ENCODE data around the gene RAD50.

DNA sequence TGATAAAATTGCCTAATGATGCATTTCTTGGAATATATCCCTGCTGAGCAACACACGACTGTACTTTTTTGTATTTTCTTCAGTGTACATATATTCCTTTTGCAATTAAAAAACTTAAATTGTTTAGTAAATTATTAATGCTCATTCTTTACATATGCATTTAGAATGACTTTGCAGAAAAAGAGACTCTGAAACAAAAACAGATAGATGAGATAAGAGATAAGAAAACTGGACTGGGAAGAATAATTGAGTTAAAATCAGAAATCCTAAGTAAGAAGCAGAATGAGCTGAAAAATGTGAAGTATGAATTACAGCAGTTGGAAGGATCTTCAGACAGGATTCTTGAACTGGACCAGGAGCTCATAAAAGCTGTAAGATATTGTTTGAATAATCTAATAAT lies 32.7 kb downstream of the RAD50 start:
- TF ChIP-seq SIN3A (IDR thresholded peaks at IDR 0.05; ENCODE audit: borderline replicate concordance, insufficient read depth, low read length), result no peak
- no peak for TF ChIP-seq TAF1 (IDR thresholded peaks at IDR 0.05; ENCODE audit: borderline replicate concordance, insufficient read depth, low read length)
- no peak for TF ChIP-seq POLR2AphosphoS5 (IDR thresholded peaks at IDR 0.05; ENCODE audit: low read depth, low read length)
- TF ChIP-seq, protein P1, sequence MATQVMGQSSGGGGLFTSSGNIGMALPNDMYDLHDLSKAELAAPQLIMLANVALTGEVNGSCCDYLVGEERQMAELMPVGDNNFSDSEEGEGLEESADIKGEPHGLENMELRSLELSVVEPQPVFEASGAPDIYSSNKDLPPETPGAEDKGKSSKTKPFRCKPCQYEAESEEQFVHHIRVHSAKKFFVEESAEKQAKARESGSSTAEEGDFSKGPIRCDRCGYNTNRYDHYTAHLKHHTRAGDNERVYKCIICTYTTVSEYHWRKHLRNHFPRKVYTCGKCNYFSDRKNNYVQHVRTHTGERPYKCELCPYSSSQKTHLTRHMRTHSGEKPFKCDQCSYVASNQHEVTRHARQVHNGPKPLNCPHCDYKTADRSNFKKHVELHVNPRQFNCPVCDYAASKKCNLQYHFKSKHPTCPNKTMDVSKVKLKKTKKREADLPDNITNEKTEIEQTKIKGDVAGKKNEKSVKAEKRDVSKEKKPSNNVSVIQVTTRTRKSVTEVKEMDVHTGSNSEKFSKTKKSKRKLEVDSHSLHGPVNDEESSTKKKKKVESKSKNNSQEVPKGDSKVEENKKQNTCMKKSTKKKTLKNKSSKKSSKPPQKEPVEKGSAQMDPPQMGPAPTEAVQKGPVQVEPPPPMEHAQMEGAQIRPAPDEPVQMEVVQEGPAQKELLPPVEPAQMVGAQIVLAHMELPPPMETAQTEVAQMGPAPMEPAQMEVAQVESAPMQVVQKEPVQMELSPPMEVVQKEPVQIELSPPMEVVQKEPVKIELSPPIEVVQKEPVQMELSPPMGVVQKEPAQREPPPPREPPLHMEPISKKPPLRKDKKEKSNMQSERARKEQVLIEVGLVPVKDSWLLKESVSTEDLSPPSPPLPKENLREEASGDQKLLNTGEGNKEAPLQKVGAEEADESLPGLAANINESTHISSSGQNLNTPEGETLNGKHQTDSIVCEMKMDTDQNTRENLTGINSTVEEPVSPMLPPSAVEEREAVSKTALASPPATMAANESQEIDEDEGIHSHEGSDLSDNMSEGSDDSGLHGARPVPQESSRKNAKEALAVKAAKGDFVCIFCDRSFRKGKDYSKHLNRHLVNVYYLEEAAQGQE (IDR thresholded peaks at IDR 0.05; ENCODE audit: insufficient read depth in 1 of 2, low read depth in 2 of 2, low read length in 2 of 2), result no peak

Measured in PFSK-1 (cell line).